KBM-7 (cell line): Measurements from ENCODE around the gene TRMU.
"Not testable (repeated sequence)": the region's sequence is repeated elsewhere in the genome, so short reads cannot be mapped to it uniquely, and the experiment has no call there.

Source experiments
- DNase-seq: peaks from one replicate; pipeline ENCODE4 v3.0.0-alpha.2; 2015
- in situ Hi-C: fragments of 300-500 bp; cut with MboI; formaldehyde crosslinking; loops from 2 replicates; pipeline ENCODE4 v1.14.3; 2020; ENCODE audit warnings: low sequenced_read_pairs, low pct_unique_long_range_greater_than_20kb, mixed read lengths

The TRMU gene

GRCh38 chr22:46297151-46297812 lies 38.2 kb upstream of the TRMU start:
- in situ Hi-C loops: no loop called here

DNA sequence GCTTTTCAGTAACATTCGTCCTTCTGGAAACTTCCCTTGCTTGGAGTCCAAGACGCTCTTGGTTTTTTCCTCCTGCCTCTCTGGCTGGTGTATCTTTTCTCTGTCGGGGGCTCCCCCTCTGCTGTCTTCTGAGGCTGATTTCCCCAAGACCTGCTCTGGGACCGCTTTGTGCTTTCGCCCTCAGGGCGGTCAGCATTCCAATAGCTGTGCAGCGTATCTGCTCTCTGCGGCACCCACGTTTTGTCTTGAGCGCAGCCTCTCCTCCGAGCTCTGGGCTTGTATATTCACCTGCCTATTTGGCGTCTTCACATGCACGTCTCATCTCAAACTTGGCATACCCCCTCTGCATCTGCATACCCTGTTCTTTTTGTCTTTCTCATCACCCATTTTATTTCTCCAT lies 36.4 kb upstream of the TRMU start:
- in situ Hi-C loops: no loop called here
- no peak for DNase-seq

More at GRCh38 chr22:46297151-46297812, 38.2 kb upstream of the TRMU start:
- DNase-seq: peak; percentile 45

GRCh38 chr22:46300491-46300890 lies 35.0 kb upstream of the TRMU start:
- no peak for DNase-seq
- in situ Hi-C loops: no loop called here

- no peak for DNase-seq
These were observed 32.1 kb upstream of the TRMU start for GRCh38 chr22:46303347-46303965.

GRCh38 chr22:46308283-46308988 lies 27.1 kb upstream of the TRMU start:
- no peak for DNase-seq
- in situ Hi-C loops: no loop called here

More at GRCh38 chr22:46303347-46303965, 32.1 kb upstream of the TRMU start:
- in situ Hi-C loops: no loop called here

DNA sequence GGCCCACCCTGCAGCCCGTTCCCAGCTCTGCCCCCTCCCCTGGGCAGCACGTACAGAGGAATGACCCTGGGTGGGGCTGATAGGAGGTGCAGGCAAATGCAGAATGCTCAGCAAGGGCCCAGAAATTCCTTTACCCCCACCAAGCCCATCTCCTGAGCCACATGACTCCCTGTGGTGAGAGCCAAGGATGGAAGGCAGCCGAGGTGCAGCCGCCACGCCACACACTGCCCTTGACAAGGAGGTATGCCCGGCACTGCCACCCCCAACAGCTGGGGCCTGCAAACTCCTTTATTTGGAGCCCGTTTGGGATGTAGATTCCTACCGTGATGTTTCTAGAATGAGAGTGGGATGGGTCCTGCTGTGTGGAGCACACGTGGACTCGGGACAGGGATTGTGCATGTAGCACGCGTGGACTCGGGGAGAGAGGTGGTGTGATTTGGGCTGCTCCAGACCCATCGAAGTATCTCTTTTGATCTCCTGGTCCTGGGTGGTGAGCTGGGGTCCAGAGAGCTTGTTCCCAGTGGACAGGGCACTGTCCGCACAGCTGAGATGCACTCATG lies 25.9 kb upstream of the TRMU start:
- no peak for DNase-seq
- in situ Hi-C loops: no loop called here

GRCh38 chr22:46312056-46312455 lies 23.5 kb upstream of the TRMU start:
- in situ Hi-C loops: no loop called here
- no peak for DNase-seq

- DNase-seq, in situ Hi-C loops: not testable (repeated sequence)
These were observed 22.7 kb upstream of the TRMU start for GRCh38 chr22:46312848-46313247.

GRCh38 chr22:46315976-46316375 lies 19.5 kb upstream of the TRMU start:
- in situ Hi-C loops: no loop called here
- no peak for DNase-seq

GRCh38 chr22:46317646-46318045 lies 17.9 kb upstream of the TRMU start:
- no peak for DNase-seq
- in situ Hi-C loops: no loop called here

DNA sequence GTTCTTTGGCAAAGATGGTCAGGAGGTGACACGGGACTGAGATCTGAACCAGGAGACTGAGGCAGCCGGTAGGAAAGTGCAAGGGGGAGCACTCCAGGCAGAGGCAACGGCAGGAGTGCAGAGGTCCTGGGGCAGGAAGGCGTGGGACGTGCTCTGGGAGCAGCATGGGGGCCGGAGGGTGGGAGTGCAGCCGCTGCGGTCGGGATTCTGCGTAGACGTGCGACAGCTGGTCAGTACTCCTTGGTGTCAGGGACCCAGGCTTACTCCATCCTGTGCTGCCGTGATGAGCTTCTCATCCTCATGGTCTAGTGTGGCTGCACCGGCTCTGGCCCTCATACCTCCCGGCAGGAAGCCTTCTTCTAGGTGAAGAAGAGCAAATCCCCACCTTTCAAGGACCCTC lies 16.9 kb upstream of the TRMU start:
- no peak for DNase-seq
- in situ Hi-C loops: no loop called here

GRCh38 chr22:46319319-46319718 lies 16.2 kb upstream of the TRMU start:
- in situ Hi-C loops: no loop called here

GRCh38 chr22:46320166-46320710 lies 15.3 kb upstream of the TRMU start:
- no peak for DNase-seq
- in situ Hi-C loops: no loop called here

More at GRCh38 chr22:46319319-46319718, 16.2 kb upstream of the TRMU start:
- no peak for DNase-seq

GRCh38 chr22:46320716-46321386 lies 14.7 kb upstream of the TRMU start:
- in situ Hi-C loops: no loop called here
- DNase-seq: no peak

- in situ Hi-C loops: no loop called here
- no peak for DNase-seq
These were observed 12.8 kb upstream of the TRMU start for GRCh38 chr22:46322711-46323110.

DNA sequence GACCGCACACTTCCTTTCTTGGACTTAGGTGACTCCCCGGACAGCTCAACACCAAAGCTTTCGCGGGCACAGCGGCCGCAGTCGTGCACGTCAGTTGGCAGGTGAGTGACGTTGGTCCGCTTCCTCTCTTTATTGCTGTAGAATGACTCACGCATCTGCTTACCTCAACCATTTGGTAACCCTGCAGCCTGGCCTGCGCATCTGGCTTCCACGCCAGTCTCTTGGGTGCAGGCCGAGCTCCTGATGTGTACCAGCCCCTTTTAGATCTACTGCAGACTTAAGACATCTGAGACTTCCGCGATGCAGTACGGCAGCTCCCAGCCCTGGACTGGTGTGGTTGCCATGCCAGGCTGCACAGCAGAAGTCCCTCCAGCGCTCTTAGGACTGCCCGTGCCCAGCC lies 12.4 kb upstream of the TRMU start:
- in situ Hi-C loops: no loop called here
- no peak for DNase-seq

DNA sequence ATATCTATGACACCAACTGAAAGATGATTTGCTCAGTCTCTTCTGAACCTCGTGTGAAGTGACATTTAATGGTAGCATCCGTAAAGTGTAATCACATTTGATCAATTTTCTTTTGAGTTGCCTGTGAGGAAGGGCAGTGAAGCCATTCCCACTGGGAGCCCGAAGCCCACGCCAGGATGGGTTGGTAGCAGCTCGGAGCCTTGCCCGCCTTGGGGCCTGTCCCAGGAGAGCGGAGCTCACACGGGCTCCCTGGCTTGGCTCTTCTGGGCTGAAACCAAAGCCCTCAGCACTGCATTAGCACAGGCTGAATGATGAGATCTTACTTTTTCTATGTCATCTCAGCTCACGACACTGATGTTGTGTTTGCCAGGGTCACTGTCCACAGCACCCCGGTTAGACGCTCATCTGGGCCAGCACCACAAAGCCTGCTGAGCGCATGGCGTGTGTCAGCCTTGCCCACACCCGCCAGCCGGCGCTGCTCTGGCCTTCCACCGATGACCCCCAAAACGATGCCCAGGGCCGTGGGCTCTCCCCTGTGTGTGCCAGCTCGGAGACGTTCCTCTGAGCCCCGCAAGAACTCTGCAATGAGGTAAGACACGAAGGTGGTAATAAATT lies 9.3 kb upstream of the TRMU start:
- in situ Hi-C loops: no loop called here
- no peak for DNase-seq

DNA sequence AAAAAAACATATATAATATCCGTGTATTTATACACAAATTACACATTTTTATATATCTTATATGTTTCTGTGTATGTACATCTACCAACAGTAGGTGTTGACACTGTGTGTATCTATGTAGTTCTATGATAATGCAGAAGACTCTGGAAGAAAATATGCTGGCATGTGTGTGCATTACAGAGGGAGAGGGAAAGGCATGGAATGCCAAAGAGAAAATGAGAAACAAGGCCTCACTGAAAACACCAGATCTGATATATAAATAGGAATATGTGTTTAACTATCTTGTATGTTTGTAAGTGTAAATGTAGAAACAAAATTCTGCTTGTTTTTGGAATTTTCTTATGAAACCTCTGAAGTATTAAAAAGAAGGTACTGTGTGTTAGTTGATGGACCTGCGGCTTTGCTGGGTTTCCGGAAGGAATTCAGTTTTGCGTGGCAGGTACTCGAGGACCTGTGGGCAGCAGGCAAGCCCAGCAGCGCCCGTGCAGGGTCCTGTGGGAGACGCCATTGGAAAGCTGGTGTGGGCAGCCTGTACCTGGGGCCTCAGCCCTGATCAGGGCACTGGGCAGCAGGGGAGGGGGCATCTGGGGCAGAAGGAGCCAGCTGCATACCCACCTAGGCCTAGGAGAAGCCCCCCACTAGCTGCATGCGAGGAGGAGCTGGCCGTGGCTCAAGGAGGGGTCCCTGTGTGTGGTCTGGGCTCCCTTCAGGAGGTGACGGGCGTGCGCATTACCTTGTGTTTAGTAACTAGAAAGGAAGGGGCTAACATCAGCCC lies 7.6 kb upstream of the TRMU start:
- in situ Hi-C loops: no loop called here
- no peak for DNase-seq
